Measurements from ENCODE around the gene AKIP1. TPM values are rescaled to one million over a fixed set of nuclear protein-coding genes. Genes with fewer than 3 reads are reported as not detected.

AKIP1 gene
- total and polyA plus RNA-seq, 9 of the 15 experiments (the other 6 are each of a cell fraction or from before 2014, with no cell fraction given), result 9.0 to 52.6 (median 36.2) TPM

DNA sequence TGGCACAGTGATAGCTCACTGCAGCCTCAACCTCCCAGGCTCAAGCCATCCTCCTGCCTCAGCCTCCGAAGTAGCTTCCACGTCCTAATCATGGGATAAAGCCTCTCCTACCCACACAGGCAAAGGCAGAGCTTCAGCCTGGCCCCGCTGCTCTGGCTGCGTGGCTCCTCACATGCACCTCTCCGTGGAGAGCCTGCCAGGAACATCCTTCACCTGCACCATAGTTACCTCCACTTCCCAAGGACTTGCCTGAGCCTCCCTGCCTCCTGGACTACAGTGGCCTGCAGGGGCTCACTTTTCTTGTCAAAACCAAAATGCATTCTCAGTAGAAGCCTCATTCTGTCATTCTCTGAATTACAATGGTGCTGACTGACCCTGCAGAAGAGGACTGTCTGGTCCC is 15.2 kb downstream of the AKIP1 start (continued):
- TF ChIP-seq, protein P1, sequence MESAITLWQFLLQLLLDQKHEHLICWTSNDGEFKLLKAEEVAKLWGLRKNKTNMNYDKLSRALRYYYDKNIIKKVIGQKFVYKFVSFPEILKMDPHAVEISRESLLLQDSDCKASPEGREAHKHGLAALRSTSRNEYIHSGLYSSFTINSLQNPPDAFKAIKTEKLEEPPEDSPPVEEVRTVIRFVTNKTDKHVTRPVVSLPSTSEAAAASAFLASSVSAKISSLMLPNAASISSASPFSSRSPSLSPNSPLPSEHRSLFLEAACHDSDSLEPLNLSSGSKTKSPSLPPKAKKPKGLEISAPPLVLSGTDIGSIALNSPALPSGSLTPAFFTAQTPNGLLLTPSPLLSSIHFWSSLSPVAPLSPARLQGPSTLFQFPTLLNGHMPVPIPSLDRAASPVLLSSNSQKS (CRISPR knock-in tag; IDR thresholded peaks at IDR 0.05), result no peak
- TF ChIP-seq, protein P2, sequence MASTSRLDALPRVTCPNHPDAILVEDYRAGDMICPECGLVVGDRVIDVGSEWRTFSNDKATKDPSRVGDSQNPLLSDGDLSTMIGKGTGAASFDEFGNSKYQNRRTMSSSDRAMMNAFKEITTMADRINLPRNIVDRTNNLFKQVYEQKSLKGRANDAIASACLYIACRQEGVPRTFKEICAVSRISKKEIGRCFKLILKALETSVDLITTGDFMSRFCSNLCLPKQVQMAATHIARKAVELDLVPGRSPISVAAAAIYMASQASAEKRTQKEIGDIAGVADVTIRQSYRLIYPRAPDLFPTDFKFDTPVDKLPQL (IDR thresholded peaks at IDR 0.05; ENCODE audit: extremely low read depth, insufficient read length), result no peak
- TF ChIP-seq, protein P3, sequence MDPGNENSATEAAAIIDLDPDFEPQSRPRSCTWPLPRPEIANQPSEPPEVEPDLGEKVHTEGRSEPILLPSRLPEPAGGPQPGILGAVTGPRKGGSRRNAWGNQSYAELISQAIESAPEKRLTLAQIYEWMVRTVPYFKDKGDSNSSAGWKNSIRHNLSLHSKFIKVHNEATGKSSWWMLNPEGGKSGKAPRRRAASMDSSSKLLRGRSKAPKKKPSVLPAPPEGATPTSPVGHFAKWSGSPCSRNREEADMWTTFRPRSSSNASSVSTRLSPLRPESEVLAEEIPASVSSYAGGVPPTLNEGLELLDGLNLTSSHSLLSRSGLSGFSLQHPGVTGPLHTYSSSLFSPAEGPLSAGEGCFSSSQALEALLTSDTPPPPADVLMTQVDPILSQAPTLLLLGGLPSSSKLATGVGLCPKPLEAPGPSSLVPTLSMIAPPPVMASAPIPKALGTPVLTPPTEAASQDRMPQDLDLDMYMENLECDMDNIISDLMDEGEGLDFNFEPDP (CRISPR knock-in tag; IDR thresholded peaks at IDR 0.05), result no peak

DNA sequence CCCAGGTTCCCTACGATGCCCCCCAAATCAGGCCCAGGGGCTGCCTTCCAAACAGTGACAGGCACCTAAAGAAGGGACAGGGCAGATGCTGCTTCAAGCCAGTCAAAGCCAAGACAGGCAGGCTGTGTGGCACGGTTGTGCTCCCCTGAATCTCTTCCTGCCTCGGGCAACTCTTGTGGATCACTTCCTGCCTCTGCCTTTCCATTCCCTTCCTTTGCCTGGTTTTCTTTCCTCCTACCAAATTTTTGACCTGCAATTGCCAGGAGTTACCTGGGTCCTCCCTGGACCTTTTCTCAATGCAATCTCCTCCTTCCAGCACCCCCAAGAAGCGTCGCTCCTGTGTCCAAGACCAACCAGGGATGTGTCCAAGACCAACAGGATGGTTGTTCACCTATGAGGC is 16.2 kb downstream of the AKIP1 start:
- ATAC-seq, result no peak
- in situ Hi-C loops (cut with MboI) (no loop called here), intact Hi-C loops (cut with micrococcal nuclease) (no loop called here)
- Histone ChIP-seq H3K79me2 (ENCODE audit: control insufficient read depth, insufficient read depth, low read length) (no peaks in the 10 kb centered on the region), H3K4me3 (no peak overlapping the region), H2AFZ (ENCODE audit: low read depth, low read length) (no peak overlapping the region), H3K36me3 (ENCODE audit: control insufficient read depth, insufficient read depth, low read length) (peaks cover 9% of the 10 kb centered on the region; the same call in 2 of the 3 replicates), H3K9ac (ENCODE audit: insufficient read depth in 1 of 2, low read depth in 2 of 2, low read length in 2 of 2) (no peak overlapping the region), H3K4me2 (ENCODE audit: insufficient read depth, low read length) (no peak overlapping the region), H3K9me3 (replicated peaks; ENCODE audit: control insufficient read depth, insufficient read depth, low read depth, low read length) (no peaks in the 10 kb centered on the region), H3K27me3 (ENCODE audit: control insufficient read depth in 2 of 2, insufficient read depth in 2 of 2, low read length in 2 of 2) (no peaks in the 10 kb centered on the region; a peak in 1 of 5 replicates), H4K20me1 (replicated peaks; ENCODE audit: control insufficient read depth, insufficient read depth, low read length) (no peaks in the 10 kb centered on the region), H3K9me1 (ENCODE audit: control insufficient read depth, insufficient read depth, low read length) (peaks cover 2% of the 10 kb centered on the region), H3K27ac (ENCODE audit: extremely low read depth, low read depth, low read length) (no peak overlapping the region), H3K4me1 (replicated peaks in 1 of 2; ENCODE audit: control insufficient read depth in 2 of 2, insufficient read depth in 2 of 2, low read length in 2 of 2) (no peaks in the 10 kb centered on the region)
- CTCF ChIA-PET (ENCODE audit: low intra/inter-chr PET ratio), result no interaction called here
- DNase-seq (ENCODE audit: extremely low read depth in 1 of 4, low spot score in 3 of 4), result no peak
- POLR2A ChIA-PET, result no interaction called here
- FAIRE-seq, result no peak
- 53% methylated on average over 5 of the region's 5 CpGs for WGBS (ENCODE audit: insufficient coverage, low coverage, missing lambda C conversion rate)
- BruUV-seq (replicated peaks), result no TSS peak
- TF ChIP-seq ZNF197 (CRISPR knock-in tag; IDR thresholded peaks at IDR 0.05; ENCODE audit: low read depth) (no peak), RBM34 (IDR thresholded peaks at IDR 0.05; ENCODE audit: borderline replicate concordance, insufficient read depth, low read length) (no peak), RHOXF2B (CRISPR knock-in tag; conservative IDR thresholded peaks at IDR 0.05) (no peak), RBM39 (optimal IDR thresholded peaks at IDR 0.05; ENCODE audit: low read depth, low read length) (no peak), C11orf30 (IDR thresholded peaks at IDR 0.05; ENCODE audit: low read depth) (no peak), DDX20 (tag; IDR thresholded peaks at IDR 0.05; ENCODE audit: low read depth) (no peak), STAT5B (CRISPR knock-in tag; IDR thresholded peaks at IDR 0.05) (no peak), RBM15 (IDR thresholded peaks at IDR 0.05; ENCODE audit: insufficient read depth, low read length) (no peak), SREBF1 (IDR thresholded peaks at IDR 0.05; ENCODE audit: borderline replicate concordance, low read depth, low read length) (no peak), MAFG (tag; conservative IDR thresholded peaks at IDR 0.05) (no peak)
- TF ChIP-seq, protein P4, sequence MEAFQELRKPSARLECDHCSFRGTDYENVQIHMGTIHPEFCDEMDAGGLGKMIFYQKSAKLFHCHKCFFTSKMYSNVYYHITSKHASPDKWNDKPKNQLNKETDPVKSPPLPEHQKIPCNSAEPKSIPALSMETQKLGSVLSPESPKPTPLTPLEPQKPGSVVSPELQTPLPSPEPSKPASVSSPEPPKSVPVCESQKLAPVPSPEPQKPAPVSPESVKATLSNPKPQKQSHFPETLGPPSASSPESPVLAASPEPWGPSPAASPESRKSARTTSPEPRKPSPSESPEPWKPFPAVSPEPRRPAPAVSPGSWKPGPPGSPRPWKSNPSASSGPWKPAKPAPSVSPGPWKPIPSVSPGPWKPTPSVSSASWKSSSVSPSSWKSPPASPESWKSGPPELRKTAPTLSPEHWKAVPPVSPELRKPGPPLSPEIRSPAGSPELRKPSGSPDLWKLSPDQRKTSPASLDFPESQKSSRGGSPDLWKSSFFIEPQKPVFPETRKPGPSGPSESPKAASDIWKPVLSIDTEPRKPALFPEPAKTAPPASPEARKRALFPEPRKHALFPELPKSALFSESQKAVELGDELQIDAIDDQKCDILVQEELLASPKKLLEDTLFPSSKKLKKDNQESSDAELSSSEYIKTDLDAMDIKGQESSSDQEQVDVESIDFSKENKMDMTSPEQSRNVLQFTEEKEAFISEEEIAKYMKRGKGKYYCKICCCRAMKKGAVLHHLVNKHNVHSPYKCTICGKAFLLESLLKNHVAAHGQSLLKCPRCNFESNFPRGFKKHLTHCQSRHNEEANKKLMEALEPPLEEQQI (IDR thresholded peaks at IDR 0.05), result no peak
- TF ChIP-seq, protein P5, sequence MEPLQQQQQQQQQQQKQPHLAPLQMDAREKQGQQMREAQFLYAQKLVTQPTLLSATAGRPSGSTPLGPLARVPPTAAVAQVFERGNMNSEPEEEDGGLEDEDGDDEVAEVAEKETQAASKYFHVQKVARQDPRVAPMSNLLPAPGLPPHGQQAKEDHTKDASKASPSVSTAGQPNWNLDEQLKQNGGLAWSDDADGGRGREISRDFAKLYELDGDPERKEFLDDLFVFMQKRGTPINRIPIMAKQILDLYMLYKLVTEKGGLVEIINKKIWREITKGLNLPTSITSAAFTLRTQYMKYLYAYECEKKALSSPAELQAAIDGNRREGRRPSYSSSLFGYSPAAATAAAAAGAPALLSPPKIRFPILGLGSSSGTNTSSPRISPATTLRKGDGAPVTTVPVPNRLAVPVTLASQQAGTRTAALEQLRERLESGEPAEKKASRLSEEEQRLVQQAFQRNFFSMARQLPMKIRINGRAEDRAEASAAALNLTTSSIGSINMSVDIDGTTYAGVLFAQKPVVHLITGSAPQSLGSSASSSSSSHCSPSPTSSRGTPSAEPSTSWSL (CRISPR knock-in tag; IDR thresholded peaks at IDR 0.05; ENCODE audit: borderline replicate concordance), result no peak
